ENCODE measurements around the gene IRX6. TPM values are rescaled to one million over a fixed set of nuclear protein-coding genes. Genes with fewer than 3 reads are reported as not detected.
A peak's percentile ranks its signal among the peaks of the same experiment; 100 is the strongest.

The IRX6 gene
- total RNA-seq, 1 donor = 1.4 TPM

- Histone ChIP-seq H2AFZ (ENCODE audit: low read length) (no peak overlapping the region), H3K27ac (ENCODE audit: low read depth, low read length) (no peak overlapping the region), H3K36me3 (ENCODE audit: insufficient read depth, low read length) (no peaks in the 10 kb centered on the region), H3K9me3 (ENCODE audit: low read depth, low read length) (no peaks in the 10 kb centered on the region), H3K79me2 (ENCODE audit: insufficient read depth, low read length) (no peaks in the 10 kb centered on the region), H3K4me1 (ENCODE audit: insufficient read depth, low read length) (no peaks in the 10 kb centered on the region), H3K4me3 (ENCODE audit: insufficient read depth, low read length) (no peak overlapping the region), H3K4me2 (ENCODE audit: insufficient read depth, low read length) (no peak overlapping the region), H3K27me3 (ENCODE audit: insufficient read depth, low read length) (peaks cover 3% of the 10 kb centered on the region), H4K20me1 (ENCODE audit: insufficient read depth, low read length) (no peaks in the 10 kb centered on the region)
- TF ChIP-seq CTCF (IDR thresholded peaks at IDR 0.05; ENCODE audit: extremely low read depth, low read depth, low read length) = no peak
- DNase-seq (ENCODE audit: insufficient read length, low spot score, missing footprints) = no peak
Observed at GRCh38 chr16:55308973-55309372, 15.0 kb upstream of the IRX6 start.

- Histone ChIP-seq H3K9me3 (ENCODE audit: low read depth, low read length) (no peaks in the 10 kb centered on the region), H3K36me3 (ENCODE audit: insufficient read depth, low read length) (no peaks in the 10 kb centered on the region), H3K27me3 (ENCODE audit: insufficient read depth, low read length) (peaks cover 13% of the 10 kb centered on the region), H3K27ac (ENCODE audit: low read depth, low read length) (no peak overlapping the region), H3K4me3 (ENCODE audit: insufficient read depth, low read length) (no peak overlapping the region), H3K4me2 (ENCODE audit: insufficient read depth, low read length) (no peak overlapping the region), H3K4me1 (ENCODE audit: insufficient read depth, low read length) (no peaks in the 10 kb centered on the region), H4K20me1 (ENCODE audit: insufficient read depth, low read length) (no peaks in the 10 kb centered on the region), H2AFZ (ENCODE audit: low read length) (no peak overlapping the region), H3K79me2 (ENCODE audit: insufficient read depth, low read length) (no peaks in the 10 kb centered on the region)
- no peak for TF ChIP-seq CTCF (IDR thresholded peaks at IDR 0.05; ENCODE audit: extremely low read depth, low read depth, low read length)
- no peak for DNase-seq (ENCODE audit: insufficient read length, low spot score, missing footprints)
Observed at GRCh38 chr16:55322327-55322726, 1.7 kb upstream of the IRX6 start.

DNA sequence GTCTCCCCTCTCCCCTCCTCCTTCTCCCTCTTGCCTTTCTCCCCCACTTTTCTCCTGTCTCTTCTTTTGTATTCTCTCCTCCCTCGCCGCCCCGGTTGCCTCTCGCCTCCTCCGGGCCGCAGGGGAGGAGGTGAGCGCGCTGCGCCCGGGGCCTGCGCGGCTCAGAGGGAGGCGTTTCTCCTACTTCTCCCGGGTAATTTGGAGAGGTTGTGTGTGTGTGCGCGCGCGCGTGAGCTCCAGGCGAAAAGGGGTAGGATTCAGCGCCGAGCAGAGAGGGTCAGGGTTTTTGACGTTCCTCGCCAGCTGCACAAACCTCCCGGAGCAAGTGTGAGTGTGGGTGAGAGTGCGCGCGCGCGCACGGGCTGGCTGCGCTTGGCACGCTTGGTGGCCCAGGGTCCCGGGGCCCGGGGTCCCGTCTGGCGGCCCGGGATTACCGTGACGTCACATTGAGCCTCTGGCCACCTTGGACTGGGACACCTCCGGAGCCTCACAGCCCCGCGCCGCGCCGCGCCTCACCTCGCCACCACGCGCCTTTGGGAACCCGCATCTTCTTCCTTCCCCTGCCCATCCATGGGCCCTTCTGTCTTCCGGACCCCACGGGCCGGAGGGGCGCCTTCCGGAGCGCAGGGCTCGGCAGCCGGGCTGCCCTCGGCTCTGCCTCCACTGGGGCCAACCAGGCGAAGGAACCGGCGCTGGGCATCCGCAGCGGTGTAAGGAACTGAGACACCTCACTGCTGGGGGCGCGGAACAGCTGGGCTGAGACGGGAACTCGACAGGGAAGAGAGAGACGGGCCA is 479 bp downstream of the IRX6 start:
- no peaks in the 10 kb centered on the region for H3K4me1 ChIP-seq (ENCODE audit: insufficient read depth, low read length)
- H2AFZ ChIP-seq (ENCODE audit: low read length) = no peak overlapping the region
- peaks cover 7% of the 10 kb centered on the region for H3K27me3 ChIP-seq (ENCODE audit: insufficient read depth, low read length)
- H3K27ac ChIP-seq (ENCODE audit: low read depth, low read length) = no peak overlapping the region
- H4K20me1 ChIP-seq (ENCODE audit: insufficient read depth, low read length) = no peaks in the 10 kb centered on the region
- no peak for DNase-seq (ENCODE audit: insufficient read length, low spot score, missing footprints)
- no peak overlapping the region for H3K4me2 ChIP-seq (ENCODE audit: insufficient read depth, low read length)
- no peaks in the 10 kb centered on the region for H3K9me3 ChIP-seq (ENCODE audit: low read depth, low read length)
- TF ChIP-seq CTCF (IDR thresholded peaks at IDR 0.05; ENCODE audit: extremely low read depth, low read depth, low read length) = no peak
- no peaks in the 10 kb centered on the region for H3K79me2 ChIP-seq (ENCODE audit: insufficient read depth, low read length)
- H3K4me3 ChIP-seq (ENCODE audit: insufficient read depth, low read length) = peak overlapping the region; percentile 28
- no peaks in the 10 kb centered on the region for H3K36me3 ChIP-seq (ENCODE audit: insufficient read depth, low read length)

DNA sequence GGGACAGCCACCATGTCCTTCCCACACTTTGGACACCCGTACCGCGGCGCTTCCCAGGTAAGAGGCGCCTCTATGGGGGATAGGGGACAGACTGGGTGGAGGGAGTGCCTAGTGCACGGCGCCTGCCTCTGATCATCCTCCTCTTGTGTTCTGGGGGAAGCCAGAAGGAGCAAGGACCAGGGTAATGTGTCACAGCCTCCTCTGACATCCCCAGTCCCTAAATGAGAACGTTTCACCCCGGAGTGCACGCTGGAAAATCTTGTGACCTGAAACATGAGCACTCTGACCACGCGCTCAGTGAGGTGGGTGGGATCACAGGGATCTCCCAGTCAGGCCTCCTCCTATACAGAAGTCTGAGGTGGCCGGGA is 1.1 kb downstream of the IRX6 start:
- Histone ChIP-seq H3K9me3 (ENCODE audit: low read depth, low read length) (no peaks in the 10 kb centered on the region), H3K27me3 (ENCODE audit: insufficient read depth, low read length) (peaks cover 11% of the 10 kb centered on the region), H2AFZ (ENCODE audit: low read length) (no peak overlapping the region), H3K4me3 (ENCODE audit: insufficient read depth, low read length) (no peak overlapping the region), H3K27ac (ENCODE audit: low read depth, low read length) (no peak overlapping the region), H3K79me2 (ENCODE audit: insufficient read depth, low read length) (no peaks in the 10 kb centered on the region), H3K4me2 (ENCODE audit: insufficient read depth, low read length) (no peak overlapping the region), H4K20me1 (ENCODE audit: insufficient read depth, low read length) (no peaks in the 10 kb centered on the region), H3K36me3 (ENCODE audit: insufficient read depth, low read length) (no peaks in the 10 kb centered on the region), H3K4me1 (ENCODE audit: insufficient read depth, low read length) (no peaks in the 10 kb centered on the region)
- peak; percentile 84 for DNase-seq (ENCODE audit: insufficient read length, low spot score, missing footprints)
- no peak for TF ChIP-seq CTCF (IDR thresholded peaks at IDR 0.05; ENCODE audit: extremely low read depth, low read depth, low read length)
